ENCODE data around the gene CEBPG. TPM values are rescaled to one million over a fixed set of nuclear protein-coding genes. Genes with fewer than 3 reads are reported as not detected.

The CEBPG gene
- total and polyA plus RNA-seq, 9 of the 15 experiments (the other 6 are each of a cell fraction or from before 2014, with no cell fraction given): 9.5 to 34.9 (median 30.9) TPM

DNA sequence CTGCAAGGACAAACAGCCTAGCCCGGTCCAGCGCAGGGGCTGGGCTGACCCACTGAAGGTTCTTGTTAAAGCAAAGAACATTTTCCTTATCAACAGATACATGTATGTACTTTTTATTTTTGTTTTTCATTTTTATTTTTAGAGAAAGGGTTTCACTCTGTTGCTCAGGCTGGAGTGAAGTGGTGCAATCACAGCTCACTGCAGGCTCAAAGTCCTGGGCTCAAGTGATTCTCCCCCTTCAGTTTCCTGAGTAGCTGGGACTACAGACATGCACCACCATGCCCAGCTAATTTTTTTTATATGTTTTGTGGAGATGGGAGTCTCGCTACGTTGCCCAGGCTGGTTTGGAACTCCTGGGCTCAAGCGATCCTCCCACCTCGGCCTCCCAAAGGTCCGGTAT is 47.9 kb downstream of the CEBPG start (continued):
- TF ChIP-seq, protein P1, sequence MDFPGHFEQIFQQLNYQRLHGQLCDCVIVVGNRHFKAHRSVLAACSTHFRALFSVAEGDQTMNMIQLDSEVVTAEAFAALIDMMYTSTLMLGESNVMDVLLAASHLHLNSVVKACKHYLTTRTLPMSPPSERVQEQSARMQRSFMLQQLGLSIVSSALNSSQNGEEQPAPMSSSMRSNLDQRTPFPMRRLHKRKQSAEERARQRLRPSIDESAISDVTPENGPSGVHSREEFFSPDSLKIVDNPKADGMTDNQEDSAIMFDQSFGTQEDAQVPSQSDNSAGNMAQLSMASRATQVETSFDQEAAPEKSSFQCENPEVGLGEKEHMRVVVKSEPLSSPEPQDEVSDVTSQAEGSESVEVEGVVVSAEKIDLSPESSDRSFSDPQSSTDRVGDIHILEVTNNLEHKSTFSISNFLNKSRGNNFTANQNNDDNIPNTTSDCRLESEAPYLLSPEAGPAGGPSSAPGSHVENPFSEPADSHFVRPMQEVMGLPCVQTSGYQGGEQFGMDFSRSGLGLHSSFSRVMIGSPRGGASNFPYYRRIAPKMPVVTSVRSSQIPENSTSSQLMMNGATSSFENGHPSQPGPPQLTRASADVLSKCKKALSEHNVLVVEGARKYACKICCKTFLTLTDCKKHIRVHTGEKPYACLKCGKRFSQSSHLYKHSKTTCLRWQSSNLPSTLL (IDR thresholded peaks at IDR 0.05): no peak
- TF ChIP-seq SRSF3 (IDR thresholded peaks at IDR 0.05; ENCODE audit: insufficient read depth, low read length): no peak

DNA sequence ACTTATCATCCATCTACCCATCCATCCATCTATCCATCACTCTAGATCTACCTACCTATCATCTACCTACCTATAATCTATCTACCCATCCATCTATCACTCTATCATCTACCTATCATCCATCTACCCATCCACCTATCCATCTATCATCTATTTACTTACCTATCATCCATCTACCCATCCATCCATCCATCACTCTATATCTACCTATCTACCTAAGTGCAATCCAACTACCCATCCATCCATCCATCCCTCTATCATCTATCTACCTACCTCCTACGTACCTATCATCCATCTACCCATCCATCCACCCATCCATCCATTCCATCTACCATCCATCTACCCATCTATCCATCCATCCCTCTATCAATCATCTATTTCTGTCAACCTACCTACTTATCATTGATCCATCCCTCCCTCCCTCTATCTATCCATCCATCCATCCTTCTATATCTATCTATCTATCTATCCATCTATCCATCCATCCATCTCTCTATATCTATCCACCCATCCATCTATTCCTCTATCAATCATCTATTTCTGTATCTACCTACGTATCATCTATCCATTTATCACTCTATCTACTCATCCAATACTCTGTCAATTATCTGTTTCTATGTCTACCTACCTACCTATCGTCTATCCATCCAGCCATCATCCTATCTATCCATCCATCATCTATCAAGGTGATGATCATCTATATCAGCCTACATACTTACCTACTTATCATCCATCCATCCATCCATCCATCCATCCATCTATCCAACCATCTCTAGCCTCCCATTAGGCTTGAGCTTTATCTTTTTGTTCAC is 49.1 kb downstream of the CEBPG start:
- no TSS peak for BruUV-seq (replicated peaks)
- Histone ChIP-seq H4K20me1 (replicated peaks; ENCODE audit: control insufficient read depth, insufficient read depth, low read length) (peaks cover 9% of the 10 kb centered on the region; the same call in 1 of the 2 replicates), H3K27me3 (ENCODE audit: control insufficient read depth in 2 of 2, insufficient read depth in 2 of 2, low read length in 2 of 2) (peaks cover 0 to 25% of the 10 kb centered on the region in 2 experiments; a peak in 2 of 5 replicates), H2AFZ (ENCODE audit: low read depth, low read length) (no peak overlapping the region), H3K9me3 (replicated peaks; ENCODE audit: control insufficient read depth, insufficient read depth, low read depth, low read length) (no peaks in the 10 kb centered on the region), H3K4me1 (replicated peaks in 1 of 2; ENCODE audit: control insufficient read depth in 2 of 2, insufficient read depth in 2 of 2, low read length in 2 of 2) (no peaks in the 10 kb centered on the region), H3K9me1 (ENCODE audit: control insufficient read depth, insufficient read depth, low read length) (no peaks in the 10 kb centered on the region), H3K9ac (ENCODE audit: insufficient read depth in 1 of 2, low read depth in 2 of 2, low read length in 2 of 2) (no peak overlapping the region), H3K79me2 (ENCODE audit: control insufficient read depth, insufficient read depth, low read length) (no peaks in the 10 kb centered on the region), H3K4me2 (ENCODE audit: insufficient read depth, low read length) (no peak overlapping the region), H3K4me3 (no peak overlapping the region), H3K27ac (ENCODE audit: extremely low read depth, low read depth, low read length) (no peak overlapping the region), H3K36me3 (ENCODE audit: control insufficient read depth, insufficient read depth, low read length) (no peaks in the 10 kb centered on the region)
- intact Hi-C loops (cut with micrococcal nuclease): no loop called here
- in situ Hi-C loops (cut with MboI): loop anchor here (5.0 kb wide), 1 partner anchor 350 kb away; no protein-coding TSS in a partner anchor
- POLR2A ChIA-PET: interaction anchor here (0.6 kb wide), 1 partner anchor 208 kb away, joined by 3 read pairs; no protein-coding TSS in a partner anchor
- ATAC-seq: no peak
- DNase-seq (ENCODE audit: extremely low read depth in 1 of 4, low spot score in 3 of 4): no peak
- 2% methylated on average over 3 of the region's 3 CpGs for WGBS (ENCODE audit: insufficient coverage, low coverage, missing lambda C conversion rate)
- no peak for FAIRE-seq
- CTCF ChIA-PET (ENCODE audit: low intra/inter-chr PET ratio): no interaction called here
- TF ChIP-seq ZNF830 (CRISPR knock-in tag; IDR thresholded peaks at IDR 0.05) (no peak), ZNF764 (CRISPR knock-in tag; IDR thresholded peaks at IDR 0.05; ENCODE audit: low read depth) (no peak), TEAD2 (tag; IDR thresholded peaks at IDR 0.05) (no peak), RBFOX2 (IDR thresholded peaks at IDR 0.05; ENCODE audit: low read depth, low read length) (no peak)
- TF ChIP-seq, protein P2, sequence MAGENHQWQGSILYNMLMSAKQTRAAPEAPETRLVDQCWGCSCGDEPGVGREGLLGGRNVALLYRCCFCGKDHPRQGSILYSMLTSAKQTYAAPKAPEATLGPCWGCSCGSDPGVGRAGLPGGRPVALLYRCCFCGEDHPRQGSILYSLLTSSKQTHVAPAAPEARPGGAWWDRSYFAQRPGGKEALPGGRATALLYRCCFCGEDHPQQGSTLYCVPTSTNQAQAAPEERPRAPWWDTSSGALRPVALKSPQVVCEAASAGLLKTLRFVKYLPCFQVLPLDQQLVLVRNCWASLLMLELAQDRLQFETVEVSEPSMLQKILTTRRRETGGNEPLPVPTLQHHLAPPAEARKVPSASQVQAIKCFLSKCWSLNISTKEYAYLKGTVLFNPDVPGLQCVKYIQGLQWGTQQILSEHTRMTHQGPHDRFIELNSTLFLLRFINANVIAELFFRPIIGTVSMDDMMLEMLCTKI (IDR thresholded peaks at IDR 0.05; ENCODE audit: partially characterized antibody): no peak
- TF ChIP-seq, protein P3, sequence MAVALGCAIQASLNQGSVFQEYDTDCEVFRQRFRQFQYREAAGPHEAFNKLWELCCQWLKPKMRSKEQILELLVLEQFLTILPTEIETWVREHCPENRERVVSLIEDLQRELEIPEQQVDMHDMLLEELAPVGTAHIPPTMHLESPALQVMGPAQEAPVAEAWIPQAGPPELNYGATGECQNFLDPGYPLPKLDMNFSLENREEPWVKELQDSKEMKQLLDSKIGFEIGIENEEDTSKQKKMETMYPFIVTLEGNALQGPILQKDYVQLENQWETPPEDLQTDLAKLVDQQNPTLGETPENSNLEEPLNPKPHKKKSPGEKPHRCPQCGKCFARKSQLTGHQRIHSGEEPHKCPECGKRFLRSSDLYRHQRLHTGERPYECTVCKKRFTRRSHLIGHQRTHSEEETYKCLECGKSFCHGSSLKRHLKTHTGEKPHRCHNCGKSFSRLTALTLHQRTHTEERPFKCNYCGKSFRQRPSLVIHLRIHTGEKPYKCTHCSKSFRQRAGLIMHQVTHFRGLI (CRISPR knock-in tag; IDR thresholded peaks at IDR 0.05): no peak

Data from K562 (cell line).